ENCODE measurements around the gene TTLL12. TPM values are rescaled to one million over a fixed set of nuclear protein-coding genes. Genes with fewer than 3 reads are reported as not detected.
A peak's percentile ranks its signal among the peaks of the same experiment; 100 is the strongest.
"Not testable (repeated sequence)": the region's sequence is repeated elsewhere in the genome, so short reads cannot be mapped to it uniquely, and the experiment has no call there.

Gene TTLL12
- polyA plus RNA-seq, 1 donor: 29.0 TPM

- no peak overlapping the region for H3K4me3 ChIP-seq (ENCODE audit: low read length)
- no peak for DNase-seq
- peaks cover 2% of the 10 kb centered on the region for H3K4me1 ChIP-seq (ENCODE audit: control insufficient read depth, insufficient read depth, low read length)
- no peaks in the 10 kb centered on the region for H3K36me3 ChIP-seq (ENCODE audit: control insufficient read depth, insufficient read depth, low read length)
- peaks cover 15% of the 10 kb centered on the region for H3K27me3 ChIP-seq (ENCODE audit: control insufficient read depth, insufficient read depth, low read length)
- H3K9me3 ChIP-seq (ENCODE audit: control insufficient read depth, low read depth, low read length): no peaks in the 10 kb centered on the region
- H3K27ac ChIP-seq (ENCODE audit: low read length): no peak overlapping the region
- no CpG with 5 or more reads among the region's 5 CpGs for WGBS (ENCODE audit: insufficient coverage, low lambda C conversion rate)
These were observed 31.1 kb downstream of the TTLL12 start for GRCh38 chr22:43155789-43156188.

- no peak for DNase-seq
- no peak overlapping the region for H3K4me3 ChIP-seq (ENCODE audit: low read length)
- WGBS (ENCODE audit: insufficient coverage, low lambda C conversion rate): no CpG with 5 or more reads among the region's 27 CpGs
- no peaks in the 10 kb centered on the region for H3K36me3 ChIP-seq (ENCODE audit: control insufficient read depth, insufficient read depth, low read length)
- peaks cover 2% of the 10 kb centered on the region for H3K4me1 ChIP-seq (ENCODE audit: control insufficient read depth, insufficient read depth, low read length)
- H3K27me3 ChIP-seq (ENCODE audit: control insufficient read depth, insufficient read depth, low read length): peaks cover 19% of the 10 kb centered on the region
- H3K27ac ChIP-seq (ENCODE audit: low read length): no peak overlapping the region
- no peaks in the 10 kb centered on the region for H3K9me3 ChIP-seq (ENCODE audit: control insufficient read depth, low read depth, low read length)
These were observed 31.9 kb downstream of the TTLL12 start for GRCh38 chr22:43154887-43155536.

GRCh38 chr22:43153899-43154298, 33.0 kb downstream of the TTLL12 start:
- Histone ChIP-seq H3K27me3 (ENCODE audit: control insufficient read depth, insufficient read depth, low read length) (peaks cover 19% of the 10 kb centered on the region), H3K27ac (ENCODE audit: low read length) (no peak overlapping the region), H3K9me3 (ENCODE audit: control insufficient read depth, low read depth, low read length) (no peaks in the 10 kb centered on the region), H3K4me3 (ENCODE audit: low read length) (no peak overlapping the region), H3K36me3 (ENCODE audit: control insufficient read depth, insufficient read depth, low read length) (no peaks in the 10 kb centered on the region), H3K4me1 (ENCODE audit: control insufficient read depth, insufficient read depth, low read length) (peaks cover 2% of the 10 kb centered on the region)
- WGBS (ENCODE audit: insufficient coverage, low lambda C conversion rate): 80% methylated on average over 1 of the region's 9 CpGs
- DNase-seq: no peak

GRCh38 chr22:43152357-43153071, 34.4 kb downstream of the TTLL12 start:
- 22% methylated on average over 2 of the region's 22 CpGs for WGBS (ENCODE audit: insufficient coverage, low lambda C conversion rate)
- Histone ChIP-seq H3K4me1 (ENCODE audit: control insufficient read depth, insufficient read depth, low read length) (peaks cover 2% of the 10 kb centered on the region), H3K27ac (ENCODE audit: low read length) (no peak overlapping the region), H3K4me3 (ENCODE audit: low read length) (no peak overlapping the region), H3K27me3 (ENCODE audit: control insufficient read depth, insufficient read depth, low read length) (peaks cover 19% of the 10 kb centered on the region), H3K36me3 (ENCODE audit: control insufficient read depth, insufficient read depth, low read length) (no peaks in the 10 kb centered on the region), H3K9me3 (ENCODE audit: control insufficient read depth, low read depth, low read length) (no peaks in the 10 kb centered on the region)
- peak in 1 of 2 donors; percentile 30 for DNase-seq

GRCh38 chr22:43152003-43152356, 35.0 kb downstream of the TTLL12 start:
- Histone ChIP-seq H3K27ac (ENCODE audit: low read length) (no peak overlapping the region), H3K4me3 (ENCODE audit: low read length) (peak overlapping the region; percentile 43), H3K36me3 (ENCODE audit: control insufficient read depth, insufficient read depth, low read length) (no peaks in the 10 kb centered on the region), H3K27me3 (ENCODE audit: control insufficient read depth, insufficient read depth, low read length) (peaks cover 19% of the 10 kb centered on the region), H3K9me3 (ENCODE audit: control insufficient read depth, low read depth, low read length) (no peaks in the 10 kb centered on the region), H3K4me1 (ENCODE audit: control insufficient read depth, insufficient read depth, low read length) (peaks cover 2% of the 10 kb centered on the region)
- DNase-seq: no peak
- no CpG with 5 or more reads among the region's 18 CpGs for WGBS (ENCODE audit: insufficient coverage, low lambda C conversion rate)

GRCh38 chr22:43151251-43152002, 35.5 kb downstream of the TTLL12 start, which contains the start of gene TSPO:
Gene TSPO, plus strand, starts transcription at chr22:43151559. Its CDS starts 7,680 bp downstream, at chr22:43159239.
- WGBS (ENCODE audit: insufficient coverage, low lambda C conversion rate): no CpG with 5 or more reads among the region's 75 CpGs
- peaks cover 2% of the 10 kb centered on the region for H3K4me1 ChIP-seq (ENCODE audit: control insufficient read depth, insufficient read depth, low read length)

GRCh38 chr22:43150731-43151206, 36.2 kb downstream of the TTLL12 start:
- H3K4me1 ChIP-seq (ENCODE audit: control insufficient read depth, insufficient read depth, low read length): peaks cover 2% of the 10 kb centered on the region
- H3K9me3 ChIP-seq (ENCODE audit: control insufficient read depth, low read depth, low read length): no peaks in the 10 kb centered on the region
- no peaks in the 10 kb centered on the region for H3K36me3 ChIP-seq (ENCODE audit: control insufficient read depth, insufficient read depth, low read length)
- no peak for DNase-seq
- H3K4me3 ChIP-seq (ENCODE audit: low read length): peak overlapping the region; percentile 43
- no peak overlapping the region for H3K27ac ChIP-seq (ENCODE audit: low read length)
- no CpG with 5 or more reads among the region's 15 CpGs for WGBS (ENCODE audit: insufficient coverage, low lambda C conversion rate)
- peaks cover 19% of the 10 kb centered on the region for H3K27me3 ChIP-seq (ENCODE audit: control insufficient read depth, insufficient read depth, low read length)

More at GRCh38 chr22:43151251-43152002, 35.5 kb downstream of the TTLL12 start, which contains the start of gene TSPO:
- DNase-seq: peak in 1 of 2 donors; percentile 34
- Histone ChIP-seq H3K4me3 (ENCODE audit: low read length) (peak within 1 kb of the TSS; percentile 43), H3K27me3 (ENCODE audit: control insufficient read depth, insufficient read depth, low read length) (peaks cover 19% of the 10 kb centered on the region), H3K36me3 (ENCODE audit: control insufficient read depth, insufficient read depth, low read length) (no peaks in the 10 kb centered on the region), H3K9me3 (ENCODE audit: control insufficient read depth, low read depth, low read length) (no peaks in the 10 kb centered on the region), H3K27ac (ENCODE audit: low read length) (no peak within 1 kb of the TSS)

- Histone ChIP-seq H3K27ac (ENCODE audit: low read length) (no peak overlapping the region), H3K36me3 (ENCODE audit: control insufficient read depth, insufficient read depth, low read length) (no peaks in the 10 kb centered on the region), H3K4me1 (ENCODE audit: control insufficient read depth, insufficient read depth, low read length) (peaks cover 2% of the 10 kb centered on the region), H3K4me3 (ENCODE audit: low read length) (no peak overlapping the region), H3K9me3 (ENCODE audit: control insufficient read depth, low read depth, low read length) (no peaks in the 10 kb centered on the region), H3K27me3 (ENCODE audit: control insufficient read depth, insufficient read depth, low read length) (peaks cover 19% of the 10 kb centered on the region)
- no peak for DNase-seq
- no CpG with 5 or more reads among the region's 6 CpGs for whole genome bisulfite sequencing (ENCODE audit: insufficient coverage, low lambda C conversion rate)
These were observed 38.4 kb downstream of the TTLL12 start for GRCh38 chr22:43148581-43148980.

- peaks cover 2% of the 10 kb centered on the region for H3K4me1 ChIP-seq (ENCODE audit: control insufficient read depth, insufficient read depth, low read length)
- no peak for DNase-seq
- no CpG with 5 or more reads among the region's 8 CpGs for WGBS (ENCODE audit: insufficient coverage, low lambda C conversion rate)
- H3K36me3 ChIP-seq (ENCODE audit: control insufficient read depth, insufficient read depth, low read length): no peaks in the 10 kb centered on the region
- H3K9me3 ChIP-seq (ENCODE audit: control insufficient read depth, low read depth, low read length): no peaks in the 10 kb centered on the region
- H3K27ac ChIP-seq (ENCODE audit: low read length): no peak overlapping the region
- peaks cover 19% of the 10 kb centered on the region for H3K27me3 ChIP-seq (ENCODE audit: control insufficient read depth, insufficient read depth, low read length)
- H3K4me3 ChIP-seq (ENCODE audit: low read length): no peak overlapping the region
These were observed 39.1 kb downstream of the TTLL12 start for GRCh38 chr22:43147821-43148220.

- not testable (repeated sequence) for H3K4me1 ChIP-seq (ENCODE audit: control insufficient read depth, insufficient read depth, low read length); DNase-seq; H3K9me3 ChIP-seq (ENCODE audit: control insufficient read depth, low read depth, low read length); H3K4me3 ChIP-seq (ENCODE audit: low read length); H3K27me3 ChIP-seq (ENCODE audit: control insufficient read depth, insufficient read depth, low read length); H3K36me3 ChIP-seq (ENCODE audit: control insufficient read depth, insufficient read depth, low read length); H3K27ac ChIP-seq (ENCODE audit: low read length)
- no CpG with 5 or more reads among the region's 15 CpGs for WGBS (ENCODE audit: insufficient coverage, low lambda C conversion rate)
These were observed 40.6 kb downstream of the TTLL12 start for GRCh38 chr22:43146332-43146731.
